A549 (cell line): ENCODE measurements around the gene SCIN.

Experiments
- EP300 ChIP-seq, 2 experiments: fragments of >200 bp; sonication (Bioruptor Twin); formaldehyde crosslinking; IDR thresholded peaks; 2 replicates in 1 of 2; 3 replicates in 1 of 2; pipeline ENCODE4 v1.6.1; 2016 to 2017
- HOXB5 ChIP-seq: fragments of 250-450 bp; sonication (Bioruptor Pico); IDR thresholded peaks from 2 replicates; pipeline ENCODE4 v1.5.0; 2020; ENCODE audit warnings: mild to moderate bottlenecking, moderate library complexity
- JUNB ChIP-seq: fragments of >200 bp; sonication (Bioruptor Twin); formaldehyde crosslinking; IDR thresholded peaks from 2 replicates; pipeline ENCODE4 v1.6.1; 2016
- RAD21 ChIP-seq, 2 experiments: fragments of >200 bp in 1 of 2; sonication (Bioruptor Twin) in 1 of 2; formaldehyde crosslinking in 1 of 2; IDR thresholded peaks in 1 of 2; conservative IDR thresholded peaks in 1 of 2; 2 replicates in 1 of 2; 3 replicates in 1 of 2; pipeline ENCODE4 v1.6.1; 2012 to 2018; ENCODE audit warnings: inconsistent platforms in 1 of 2
- RNF2 ChIP-seq: fragments of 200-600 bp; sonication (generic); IDR thresholded peaks from 2 replicates; pipeline ENCODE4 v1.6.1; 2016; ENCODE audit warnings: low read depth, mild to moderate bottlenecking, antibody characterized with exemption, moderate library complexity, borderline replicate concordance
- USF2 ChIP-seq: fragments of 450-650 bp; IDR thresholded peaks from 2 replicates; pipeline ENCODE4 v1.6.1; 2014; ENCODE audit warnings: antibody characterized with exemption
- TF ChIP-seq, protein P1 (sequence below): fragments of >200 bp; sonication (Bioruptor Twin); formaldehyde crosslinking; IDR thresholded peaks from 3 replicates; pipeline ENCODE4 v1.5.1; 2016

DNA sequence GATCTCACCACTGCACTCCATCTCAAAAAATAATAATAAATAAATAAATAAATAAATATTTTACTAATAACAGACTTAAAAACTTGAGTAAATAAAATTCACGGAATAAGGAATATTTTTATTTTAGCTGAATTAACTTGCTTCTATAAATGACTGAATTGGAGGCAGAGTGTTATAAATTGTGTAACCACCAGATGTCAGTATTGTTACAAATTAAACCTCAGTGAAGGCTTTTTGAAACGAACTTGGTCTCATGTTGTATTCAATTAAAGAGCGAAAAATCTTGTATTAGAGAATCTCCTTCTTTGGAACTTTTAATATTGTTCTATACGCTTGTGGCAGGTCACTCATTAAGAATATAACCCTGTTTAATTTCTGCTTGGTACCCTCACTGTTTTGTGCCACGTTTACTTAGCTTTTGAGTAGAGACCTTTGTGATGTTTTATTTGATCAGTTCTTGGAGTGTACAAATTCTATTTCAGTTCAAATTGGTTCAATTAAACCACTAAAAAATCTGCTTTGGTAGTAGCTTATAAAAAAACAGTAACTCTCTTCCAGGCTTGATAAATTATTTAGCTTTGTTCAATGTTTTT, 45.6 kb upstream of the SCIN start:
- TF ChIP-seq, protein P1, sequence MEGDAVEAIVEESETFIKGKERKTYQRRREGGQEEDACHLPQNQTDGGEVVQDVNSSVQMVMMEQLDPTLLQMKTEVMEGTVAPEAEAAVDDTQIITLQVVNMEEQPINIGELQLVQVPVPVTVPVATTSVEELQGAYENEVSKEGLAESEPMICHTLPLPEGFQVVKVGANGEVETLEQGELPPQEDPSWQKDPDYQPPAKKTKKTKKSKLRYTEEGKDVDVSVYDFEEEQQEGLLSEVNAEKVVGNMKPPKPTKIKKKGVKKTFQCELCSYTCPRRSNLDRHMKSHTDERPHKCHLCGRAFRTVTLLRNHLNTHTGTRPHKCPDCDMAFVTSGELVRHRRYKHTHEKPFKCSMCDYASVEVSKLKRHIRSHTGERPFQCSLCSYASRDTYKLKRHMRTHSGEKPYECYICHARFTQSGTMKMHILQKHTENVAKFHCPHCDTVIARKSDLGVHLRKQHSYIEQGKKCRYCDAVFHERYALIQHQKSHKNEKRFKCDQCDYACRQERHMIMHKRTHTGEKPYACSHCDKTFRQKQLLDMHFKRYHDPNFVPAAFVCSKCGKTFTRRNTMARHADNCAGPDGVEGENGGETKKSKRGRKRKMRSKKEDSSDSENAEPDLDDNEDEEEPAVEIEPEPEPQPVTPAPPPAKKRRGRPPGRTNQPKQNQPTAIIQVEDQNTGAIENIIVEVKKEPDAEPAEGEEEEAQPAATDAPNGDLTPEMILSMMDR, result peak; percentile 86
- TF ChIP-seq HOXB5 (CRISPR knock-in tag) (no peak), USF2 (no peak), RAD21 (conservative IDR thresholded peaks at IDR 0.05 in 1 of 2, IDR thresholded peaks at IDR 0.05 in 1 of 2) (peak; percentile 84 to 90), RNF2 (no peak), JUNB (no peak), EP300 (IDR thresholded peaks at IDR 0.05) (no peak)
